Glomerular endothelial cell (primary cell): ENCODE results near the gene RASSF4. TPM values are rescaled to one million over a fixed set of nuclear protein-coding genes. Genes with fewer than 3 reads are reported as not detected.

ENCODE experiments used
- DNase-seq: peaks from one replicate; pipeline ENCODE4 v3.0.0-alpha.2; 2011; ENCODE audit warnings: low read depth, low spot score; ENCODE audit errors: extremely low read depth
- total RNA-seq: library from RNA; depleted of rRNA; stranded (reverse); fragments of >200 nt; gene quantifications from 2 replicates; pipeline ENCODE4 v1.2.3, GENCODE V29; 2015

Gene RASSF4
- total RNA-seq, 1 donor from 2014 or later: 20.4 TPM

GRCh38 chr10:44985175-44985681 is 25.6 kb downstream of the RASSF4 start:
- DNase-seq: no peak

- no peak for DNase-seq
These were observed 26.6 kb downstream of the RASSF4 start for GRCh38 chr10:44986179-44986578.

- DNase-seq: no peak
These were observed 27.1 kb downstream of the RASSF4 start for GRCh38 chr10:44986670-44987069.

- no peak for DNase-seq
These were observed 29.5 kb downstream of the RASSF4 start for GRCh38 chr10:44988957-44989585.

- no peak for DNase-seq
These were observed 30.1 kb downstream of the RASSF4 start for GRCh38 chr10:44989597-44990301.

GRCh38 chr10:44990302-44990655 is 30.7 kb downstream of the RASSF4 start:
- DNase-seq: no peak

GRCh38 chr10:44990965-44991364 is 31.4 kb downstream of the RASSF4 start:
- no peak for DNase-seq

GRCh38 chr10:44991571-44991970 is 32.0 kb downstream of the RASSF4 start:
- no peak for DNase-seq

- DNase-seq: no peak
These were observed 32.6 kb downstream of the RASSF4 start for GRCh38 chr10:44992070-44992731.

GRCh38 chr10:44992732-44993225 is 33.2 kb downstream of the RASSF4 start:
- DNase-seq: no peak

- DNase-seq: no peak
These were observed 33.8 kb downstream of the RASSF4 start for GRCh38 chr10:44993226-44993921.

- no peak for DNase-seq
These were observed 34.5 kb downstream of the RASSF4 start for GRCh38 chr10:44993922-44994751.

- no peak for DNase-seq
These were observed 35.3 kb downstream of the RASSF4 start for GRCh38 chr10:44994752-44995530.

GRCh38 chr10:44995581-44995913 is 35.9 kb downstream of the RASSF4 start:
- DNase-seq: no peak

GRCh38 chr10:44995914-44996669 is 36.5 kb downstream of the RASSF4 start:
- peak; percentile 89 for DNase-seq

GRCh38 chr10:44997105-44997748 is 37.6 kb downstream of the RASSF4 start:
- no peak for DNase-seq

GRCh38 chr10:44998146-44998631 is 38.6 kb downstream of the RASSF4 start:
- DNase-seq: no peak

- no peak for DNase-seq
These were observed 40.6 kb downstream of the RASSF4 start for GRCh38 chr10:45000138-45000751.
